Transverse colon (tissue), 4 donors: ENCODE measurements around the gene CYB5R4. TPM values are rescaled to one million over a fixed set of nuclear protein-coding genes. Genes with fewer than 3 reads are reported as not detected.

Source experiments
- DNase-seq: peaks from one replicate; pipeline ENCODE4 v3.0.0-alpha.2; 2019
- H3K27ac ChIP-seq, 4 donors: fragments of 200-600 bp; sonication (generic); 2 replicates each; pipeline ENCODE4 v1.5.1; 2016 to 2018; ENCODE audit warnings: inconsistent platforms in 4 of 4
- H3K27me3 ChIP-seq: fragments of 200-600 bp; sonication (generic); 2 replicates; pipeline ENCODE4 v1.5.1; 2017; ENCODE audit warnings: inconsistent platforms
- H3K36me3 ChIP-seq, 4 donors: fragments of 200-600 bp; sonication (generic); 2 replicates each; pipeline ENCODE4 v1.5.1; 2017 to 2019; ENCODE audit warnings: inconsistent platforms in 4 of 4
- H3K4me1 ChIP-seq, 4 donors: fragments of 200-600 bp; sonication (generic); 2 replicates each; pipeline ENCODE4 v1.5.1; 2017 to 2020; ENCODE audit warnings: inconsistent platforms in 4 of 4
- H3K4me3 ChIP-seq, 4 donors: fragments of 200-600 bp; sonication (generic); 1 replicate in 1 of 4; 2 replicates in 3 of 4; pipeline versions ENCODE4 v1.5.1 to v1.6.1; 2017 to 2019; ENCODE audit warnings: inconsistent platforms in 4 of 4
- H3K9me3 ChIP-seq, 2 donors: fragments of 200-600 bp; sonication (generic); 2 replicates each; pipeline ENCODE4 v1.5.1; 2017 to 2019; ENCODE audit warnings: inconsistent platforms in 2 of 2
- EP300 ChIP-seq: sonication (generic); formaldehyde crosslinking; IDR thresholded peaks from one replicate; pipeline ENCODE4 v1.6.1; 2017; ENCODE audit warnings: antibody characterized with exemption, low read depth
- POLR2A ChIP-seq: fragments of 450-650 bp; IDR thresholded peaks from one replicate; pipeline ENCODE4 v1.6.1; 2016; ENCODE audit warnings: antibody characterized with exemption, mild to moderate bottlenecking, moderate library complexity
- POLR2AphosphoS5 ChIP-seq, 3 donors: sonication (generic); formaldehyde crosslinking; IDR thresholded peaks; one replicate each; pipeline ENCODE4 v1.6.1; 2016; ENCODE audit warnings: antibody characterized with exemption in 3 of 3
- WGBS, 2 donors: methylation state at CpG; one replicate each; pipeline ENCODE4 v1.1.5; 2018; ENCODE audit warnings: low coverage in 1 of 2; 5-methylcytosine and 5-hydroxymethylcytosine counted together
- in situ Hi-C, 4 donors: fragments of 200-750 bp; cut with MboI; loops; one replicate each; pipeline versions ENCODE4 v1.15.0 to v1.15.1; 2017; ENCODE audit warnings: low sequenced_read_pairs in 3 of 4, low pct_ligation_motif_present in 1 of 4, low pct_unique_long_range_greater_than_20kb in 1 of 4
- intact Hi-C: fragments of 100-400 bp; cut with DNase I; formaldehyde crosslinking; loops from one replicate; pipeline ENCODE4 v1.15.1; 2023; ENCODE audit warnings: low total_unique reads
- total RNA-seq, 4 donors: library from RNA; depleted of rRNA; stranded (reverse); fragments of >200 nt; gene quantifications; one replicate each; pipeline ENCODE4 v1.1.0, GENCODE V29; 2016
- TF ChIP-seq, protein P1 (sequence below), 5 experiments: fragments of 200-600 bp in 3 of 5; fragments of 450-650 bp in 2 of 5; sonication (generic) in 3 of 5; IDR thresholded peaks; 1 replicate in 2 of 5; 2 replicates in 3 of 5; pipeline ENCODE4 v1.5.1; 2016 to 2017; ENCODE audit warnings: antibody characterized with exemption in 5 of 5, inconsistent platforms in 3 of 5, mild to moderate bottlenecking in 2 of 5, moderate library complexity in 1 of 5

Gene CYB5R4
- total RNA-seq, 4 donors from 2014 or later: 6.0 to 10.5 (median 8.4) TPM

DNA sequence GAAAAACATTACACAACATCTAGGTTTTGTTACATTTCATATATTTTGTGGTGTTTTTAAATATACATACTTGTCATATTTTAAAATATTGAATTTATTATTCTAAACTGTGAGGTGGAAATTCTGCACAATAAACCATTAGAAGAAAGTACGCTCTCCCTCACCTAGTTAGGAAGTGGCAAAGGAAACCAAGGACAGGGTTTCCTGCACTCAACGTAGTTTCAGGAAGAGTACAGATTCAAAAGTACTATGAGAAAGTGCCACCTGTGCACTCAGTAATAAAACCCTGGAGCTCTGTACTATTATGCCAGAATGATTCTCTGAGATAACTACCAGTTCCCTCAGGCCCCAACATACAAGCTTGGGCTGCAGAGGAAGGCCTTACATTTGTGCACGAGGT lies 119.5 kb downstream of the CYB5R4 start:
- TF ChIP-seq POLR2AphosphoS5 (IDR thresholded peaks at IDR 0.05) (no peak), EP300 (no peak), POLR2A (no peak)
- TF ChIP-seq, protein P1, sequence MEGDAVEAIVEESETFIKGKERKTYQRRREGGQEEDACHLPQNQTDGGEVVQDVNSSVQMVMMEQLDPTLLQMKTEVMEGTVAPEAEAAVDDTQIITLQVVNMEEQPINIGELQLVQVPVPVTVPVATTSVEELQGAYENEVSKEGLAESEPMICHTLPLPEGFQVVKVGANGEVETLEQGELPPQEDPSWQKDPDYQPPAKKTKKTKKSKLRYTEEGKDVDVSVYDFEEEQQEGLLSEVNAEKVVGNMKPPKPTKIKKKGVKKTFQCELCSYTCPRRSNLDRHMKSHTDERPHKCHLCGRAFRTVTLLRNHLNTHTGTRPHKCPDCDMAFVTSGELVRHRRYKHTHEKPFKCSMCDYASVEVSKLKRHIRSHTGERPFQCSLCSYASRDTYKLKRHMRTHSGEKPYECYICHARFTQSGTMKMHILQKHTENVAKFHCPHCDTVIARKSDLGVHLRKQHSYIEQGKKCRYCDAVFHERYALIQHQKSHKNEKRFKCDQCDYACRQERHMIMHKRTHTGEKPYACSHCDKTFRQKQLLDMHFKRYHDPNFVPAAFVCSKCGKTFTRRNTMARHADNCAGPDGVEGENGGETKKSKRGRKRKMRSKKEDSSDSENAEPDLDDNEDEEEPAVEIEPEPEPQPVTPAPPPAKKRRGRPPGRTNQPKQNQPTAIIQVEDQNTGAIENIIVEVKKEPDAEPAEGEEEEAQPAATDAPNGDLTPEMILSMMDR (IDR thresholded peaks at IDR 0.05): no peak
- no peak for DNase-seq
- in situ Hi-C loops: no loop called here
- no peak overlapping the region for H3K27ac ChIP-seq
- H3K4me1 ChIP-seq: no peaks in the 10 kb centered on the region
- intact Hi-C loops: no loop called here
- no peak overlapping the region for H3K4me3 ChIP-seq
- H3K9me3 ChIP-seq: no peaks in the 10 kb centered on the region
- 64 to 81% methylated on average over 3 of the region's 3 CpGs for WGBS, 2 donors
- no peaks in the 10 kb centered on the region for H3K36me3 ChIP-seq
- no peaks in the 10 kb centered on the region for H3K27me3 ChIP-seq

DNA sequence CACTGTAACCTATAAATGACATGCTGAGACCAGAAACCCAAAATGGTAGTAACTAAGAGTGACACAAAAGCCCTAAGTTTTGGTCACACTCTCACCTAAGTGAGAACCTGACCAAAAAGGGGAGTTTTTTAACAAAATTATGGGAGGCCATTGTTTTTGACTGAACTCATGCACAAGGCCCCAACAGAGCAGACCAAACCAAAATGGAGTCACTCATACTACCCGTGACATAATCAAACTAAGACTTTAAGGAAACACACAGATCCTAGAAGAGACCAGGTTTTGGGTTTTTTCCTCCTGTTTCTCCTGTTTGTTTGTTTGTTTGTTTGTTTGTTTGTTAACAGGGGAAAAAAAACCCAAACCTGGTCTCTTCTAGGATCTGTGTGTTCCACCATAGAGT lies 124.9 kb downstream of the CYB5R4 start:
- Histone ChIP-seq H3K4me3 (no peak overlapping the region), H3K36me3 (no peaks in the 10 kb centered on the region), H3K9me3 (no peaks in the 10 kb centered on the region), H3K27ac (no peak overlapping the region), H3K27me3 (no peaks in the 10 kb centered on the region), H3K4me1 (no peaks in the 10 kb centered on the region)
- 98 to 100% methylated on average over 1 of the region's 1 CpG for WGBS, 2 donors
- intact Hi-C loops: no loop called here
- in situ Hi-C loops: no loop called here
- no peak for DNase-seq
- TF ChIP-seq EP300 (no peak), POLR2AphosphoS5 (IDR thresholded peaks at IDR 0.05) (no peak), POLR2A (no peak)
- TF ChIP-seq, protein P1 (IDR thresholded peaks at IDR 0.05): no peak

DNA sequence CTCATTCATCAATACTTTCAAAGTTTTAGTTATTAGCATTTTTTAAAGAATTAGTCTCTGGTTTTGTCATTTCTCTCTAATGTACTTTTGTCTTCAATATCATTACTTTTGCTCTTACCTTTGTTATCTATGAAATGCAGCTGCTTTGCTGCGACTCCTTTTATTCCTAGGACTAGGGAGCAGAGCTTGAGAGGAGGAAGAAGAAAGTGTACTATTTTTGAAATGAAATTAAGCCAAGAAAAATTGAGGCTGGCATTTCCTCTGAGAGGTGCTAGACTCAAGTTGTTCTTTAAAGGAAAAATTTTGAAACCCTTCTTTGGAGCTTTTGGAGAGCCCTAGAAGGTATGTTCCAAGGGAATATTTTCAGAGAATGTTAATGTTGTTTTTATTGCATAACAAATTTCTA lies 125.8 kb downstream of the CYB5R4 start:
- in situ Hi-C loops: no loop called here
- Histone ChIP-seq H3K9me3 (no peaks in the 10 kb centered on the region), H3K36me3 (no peaks in the 10 kb centered on the region), H3K4me3 (no peak overlapping the region), H3K27ac (no peak overlapping the region), H3K4me1 (no peaks in the 10 kb centered on the region), H3K27me3 (no peaks in the 10 kb centered on the region)
- TF ChIP-seq, protein P1 (IDR thresholded peaks at IDR 0.05): no peak
- no peak for TF ChIP-seq POLR2AphosphoS5 (IDR thresholded peaks at IDR 0.05)
- no peak for TF ChIP-seq EP300
- TF ChIP-seq POLR2A: no peak
- WGBS, 2 donors: 79 to 91% methylated on average over 1 of the region's 1 CpG
- intact Hi-C loops: no loop called here
- DNase-seq: no peak

DNA sequence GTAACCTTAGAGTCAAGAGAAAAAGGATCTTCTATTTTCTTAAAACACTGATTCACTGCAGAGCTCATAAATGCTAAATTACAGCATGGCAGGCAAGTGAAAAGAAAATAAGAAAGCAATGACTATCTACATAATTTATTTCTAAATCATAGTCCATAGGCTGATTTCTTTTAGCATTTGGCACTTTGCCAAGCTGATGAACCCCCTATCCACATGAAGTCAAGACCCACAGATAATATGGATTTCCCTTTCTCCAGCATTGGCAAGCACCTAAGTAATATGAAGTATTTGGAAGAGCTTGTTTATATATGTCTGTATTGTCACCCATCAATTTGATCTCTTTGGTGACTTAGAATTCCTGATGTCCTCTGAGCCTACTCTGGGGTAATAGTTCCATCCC lies 126.2 kb downstream of the CYB5R4 start:
- DNase-seq: no peak
- Histone ChIP-seq H3K27ac (no peak overlapping the region), H3K36me3 (no peaks in the 10 kb centered on the region), H3K4me3 (no peak overlapping the region), H3K4me1 (no peaks in the 10 kb centered on the region), H3K9me3 (no peaks in the 10 kb centered on the region), H3K27me3 (no peaks in the 10 kb centered on the region)
- intact Hi-C loops: no loop called here
- in situ Hi-C loops: no loop called here
- TF ChIP-seq POLR2AphosphoS5 (IDR thresholded peaks at IDR 0.05) (no peak), EP300 (no peak), POLR2A (no peak)
- TF ChIP-seq, protein P1 (IDR thresholded peaks at IDR 0.05): no peak
